Hematopoietic multipotent progenitor cell treated with erythropoietin and hydrocortisone succinate and interleukin-3 and kit ligand, for 15 days (in vitro differentiated cells): ENCODE data around the gene ETV4.

Experiments
- DNase-seq: peaks from one replicate; pipeline ENCODE4 v3.0.0-alpha.2; 2015; ENCODE audit warnings: low spot score

Gene ETV4

DNA sequence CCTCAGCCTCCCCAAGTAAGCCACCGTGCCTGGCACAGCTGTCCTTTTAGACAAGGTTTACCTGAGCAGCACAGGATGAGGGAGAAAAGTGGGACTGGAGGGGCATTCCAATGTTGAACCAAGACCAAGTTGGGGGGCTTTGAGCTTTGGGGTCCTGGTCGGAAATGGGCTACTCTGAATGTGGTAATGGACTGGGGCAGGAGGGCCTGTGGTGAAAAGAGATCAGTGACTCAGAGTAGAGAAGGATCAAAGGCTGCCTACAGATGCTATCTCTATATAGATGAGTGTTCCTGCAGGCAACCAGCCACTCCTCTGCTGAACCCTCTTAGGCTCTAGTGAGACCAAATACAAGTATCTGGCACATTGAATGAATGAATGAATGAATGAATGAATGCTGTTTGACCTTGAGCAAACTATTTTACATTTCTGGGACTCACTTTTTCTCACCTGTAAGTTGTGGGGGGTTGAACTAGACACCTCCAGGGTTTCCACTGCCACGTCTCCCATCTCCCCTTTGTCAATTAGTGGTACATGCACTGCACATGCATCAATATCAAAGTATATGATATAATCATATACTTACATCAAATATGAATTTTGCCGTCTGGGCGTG lies 26.3 kb upstream of the ETV4 start:
- DNase-seq = no peak

GRCh38 chr17:43570518-43570928 lies 24.4 kb upstream of the ETV4 start:
- DNase-seq = no peak

DNA sequence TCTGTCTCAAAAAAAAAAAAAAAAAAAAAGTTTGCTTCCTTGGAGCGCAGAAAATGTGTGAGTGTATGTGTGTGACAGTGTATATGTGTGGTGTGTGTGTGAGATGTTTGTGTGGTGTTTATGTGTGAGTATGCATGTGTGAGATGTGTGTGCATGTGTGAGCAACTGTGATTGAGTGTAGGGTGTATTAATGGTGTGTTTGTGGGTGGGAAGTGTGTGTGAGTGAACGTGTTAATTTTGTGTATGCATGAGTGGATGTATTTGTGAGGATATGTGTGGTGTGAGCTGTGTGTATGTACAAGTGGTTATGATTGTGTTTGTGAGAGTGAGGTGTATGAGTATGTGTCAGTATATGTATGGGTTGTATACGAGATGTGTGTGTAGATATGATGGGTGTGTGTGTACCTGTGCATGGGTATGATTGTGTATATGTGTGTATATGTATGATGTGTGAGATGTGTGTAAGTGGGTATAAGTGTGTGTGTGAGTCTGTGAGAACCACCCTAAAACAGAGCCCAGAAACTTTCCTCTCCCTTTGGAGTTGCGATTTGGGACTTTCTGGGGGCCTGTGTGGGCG lies 22.5 kb upstream of the ETV4 start:
- no peak for DNase-seq

DNA sequence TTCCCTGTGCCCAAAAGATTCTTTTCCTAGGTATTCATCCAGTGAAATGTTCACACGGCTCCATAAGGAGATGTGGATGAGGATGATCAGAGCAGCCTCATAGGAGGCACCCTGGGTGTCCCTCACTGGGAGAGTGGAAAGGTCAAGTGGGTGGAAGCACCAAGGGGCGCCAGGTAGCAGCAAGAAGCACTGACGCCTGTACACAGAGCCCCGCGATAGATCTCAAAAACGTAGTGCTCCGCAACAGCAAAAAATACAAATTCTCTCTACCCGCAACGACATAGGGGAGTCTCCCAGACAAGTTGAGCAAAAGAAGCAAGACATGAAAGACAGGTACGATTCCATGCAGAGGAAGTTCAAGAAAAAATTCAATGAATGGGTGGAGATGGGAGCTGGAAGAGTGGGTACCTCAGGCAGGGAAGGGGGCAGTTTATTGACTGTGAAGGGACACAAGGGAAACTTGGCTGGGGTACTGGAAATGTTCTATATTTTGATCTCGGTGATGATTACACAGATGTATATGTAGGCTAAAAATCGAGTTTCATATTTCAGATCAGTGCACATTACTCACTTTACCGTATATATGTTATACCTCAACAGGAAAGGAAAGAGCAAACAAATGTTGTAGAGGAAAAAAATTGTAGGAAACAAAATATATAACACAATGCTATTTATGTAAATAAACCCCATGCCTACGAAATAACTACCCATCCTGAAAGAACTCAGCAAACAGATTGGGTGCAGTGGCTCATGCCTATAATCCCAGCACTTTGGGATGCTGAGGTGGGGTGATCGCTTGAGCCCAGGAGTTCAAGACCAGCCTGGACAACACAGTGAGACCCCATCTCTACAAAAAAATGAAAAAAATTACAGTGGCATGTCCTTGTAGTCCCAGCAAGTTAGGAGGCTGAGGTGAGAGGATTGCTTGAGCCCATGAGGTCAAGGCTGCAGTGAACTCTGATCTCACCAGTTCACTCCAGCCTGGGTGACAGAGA lies 17.8 kb upstream of the ETV4 start:
- no peak for DNase-seq

GRCh38 chr17:43562679-43563599 lies 16.8 kb upstream of the ETV4 start:
- DNase-seq = no peak

GRCh38 chr17:43560461-43561427 lies 14.6 kb upstream of the ETV4 start:
- DNase-seq = no peak

DNA sequence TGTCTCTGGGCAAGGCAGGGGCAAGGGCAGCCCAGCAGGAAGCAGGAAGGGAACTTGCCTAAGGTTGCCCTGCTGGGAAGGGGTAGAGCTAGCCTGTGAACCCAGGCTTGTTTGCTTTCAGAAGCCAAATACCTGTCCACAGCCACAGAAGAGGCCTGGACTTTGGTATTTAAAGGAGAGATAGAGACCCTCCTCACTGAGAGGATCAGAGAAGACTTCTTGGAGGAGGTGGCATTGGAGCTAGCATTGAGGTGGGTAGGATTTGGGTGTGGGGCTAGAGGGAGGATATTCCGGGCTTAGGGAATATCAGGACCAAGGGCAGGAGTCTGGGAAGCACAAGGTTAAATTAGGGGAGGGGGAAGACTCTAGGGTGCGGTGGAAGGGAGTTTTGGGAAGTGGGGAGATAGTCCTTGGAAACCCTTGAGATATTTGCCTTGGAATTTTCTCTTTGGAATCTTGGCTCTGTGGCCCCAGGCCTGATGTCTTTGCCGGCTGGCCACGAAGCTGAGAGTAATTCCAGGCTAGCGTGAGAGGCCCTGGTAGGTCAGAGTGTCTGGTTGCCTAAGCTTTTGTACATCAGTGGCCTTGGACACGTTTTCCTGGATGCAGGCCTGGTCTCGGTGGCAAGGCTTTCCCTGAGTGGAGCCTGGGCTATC lies 13.1 kb upstream of the ETV4 start:
- no peak for DNase-seq

DNA sequence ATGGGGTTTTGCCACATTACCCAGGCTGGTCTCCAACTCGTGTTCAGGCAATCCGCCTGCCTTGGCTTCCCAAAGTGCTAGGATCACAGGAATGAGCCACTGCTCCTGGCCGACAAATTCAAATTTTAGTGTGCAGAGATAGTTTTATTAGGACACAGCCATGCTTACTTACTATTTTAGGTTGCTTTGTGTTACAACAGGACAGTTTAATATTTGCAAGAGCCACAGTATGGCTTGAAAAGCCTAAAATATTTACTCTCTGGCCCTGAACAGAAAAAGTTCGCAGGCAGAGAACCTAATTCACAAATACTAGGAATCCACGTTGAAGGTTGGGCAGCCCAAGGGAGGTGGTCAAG lies 12.6 kb upstream of the ETV4 start:
- no peak for DNase-seq

GRCh38 chr17:43556292-43556691 lies 10.2 kb upstream of the ETV4 start:
- peak; percentile 29 for DNase-seq

GRCh38 chr17:43554857-43555256 lies 8.7 kb upstream of the ETV4 start:
- DNase-seq = no peak

- no peak for DNase-seq
These were observed 7.4 kb upstream of the ETV4 start for GRCh38 chr17:43553573-43553972.

GRCh38 chr17:43552229-43552837 lies 6.2 kb upstream of the ETV4 start:
- no peak for DNase-seq

GRCh38 chr17:43550754-43551153 lies 4.6 kb upstream of the ETV4 start:
- no peak for DNase-seq

- no peak for DNase-seq
These were observed 3.4 kb upstream of the ETV4 start for GRCh38 chr17:43549496-43549895.

GRCh38 chr17:43548689-43549379 lies 2.7 kb upstream of the ETV4 start:
- DNase-seq = no peak

GRCh38 chr17:43547659-43548256 lies 1.6 kb upstream of the ETV4 start:
- no peak for DNase-seq

DNA sequence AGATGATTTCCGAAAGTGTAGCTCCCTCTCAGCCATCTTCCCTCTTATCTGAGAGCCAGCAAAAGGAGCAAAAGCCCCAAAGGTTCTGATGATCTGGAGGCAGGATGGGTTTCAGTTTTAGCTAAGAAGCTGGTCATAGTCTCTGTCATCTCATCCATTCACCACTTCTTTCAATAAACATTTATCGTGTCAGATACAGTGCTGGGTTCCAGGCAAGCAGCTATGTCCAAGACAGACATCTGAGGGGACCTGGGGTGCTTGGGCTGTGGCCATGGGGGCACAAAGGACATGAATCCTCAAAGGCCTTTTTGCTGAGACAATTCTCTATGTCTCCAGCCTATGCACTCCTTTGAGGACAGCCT lies 1.0 kb upstream of the ETV4 start:
- no peak for DNase-seq

GRCh38 chr17:43545383-43545632 lies 832 bp downstream of the ETV4 start:
- no peak for DNase-seq
